GM11168 (cell line): ENCODE results near the gene LAMB3.

Experiments
- in situ Hi-C: fragments of 300-500 bp; cut with MboI; formaldehyde crosslinking; loops from one replicate; pipeline ENCODE4 v1.12.0; 2022; ENCODE audit warnings: low sequenced_read_pairs; ENCODE audit not compliant: unreplicated experiment

LAMB3 gene

DNA sequence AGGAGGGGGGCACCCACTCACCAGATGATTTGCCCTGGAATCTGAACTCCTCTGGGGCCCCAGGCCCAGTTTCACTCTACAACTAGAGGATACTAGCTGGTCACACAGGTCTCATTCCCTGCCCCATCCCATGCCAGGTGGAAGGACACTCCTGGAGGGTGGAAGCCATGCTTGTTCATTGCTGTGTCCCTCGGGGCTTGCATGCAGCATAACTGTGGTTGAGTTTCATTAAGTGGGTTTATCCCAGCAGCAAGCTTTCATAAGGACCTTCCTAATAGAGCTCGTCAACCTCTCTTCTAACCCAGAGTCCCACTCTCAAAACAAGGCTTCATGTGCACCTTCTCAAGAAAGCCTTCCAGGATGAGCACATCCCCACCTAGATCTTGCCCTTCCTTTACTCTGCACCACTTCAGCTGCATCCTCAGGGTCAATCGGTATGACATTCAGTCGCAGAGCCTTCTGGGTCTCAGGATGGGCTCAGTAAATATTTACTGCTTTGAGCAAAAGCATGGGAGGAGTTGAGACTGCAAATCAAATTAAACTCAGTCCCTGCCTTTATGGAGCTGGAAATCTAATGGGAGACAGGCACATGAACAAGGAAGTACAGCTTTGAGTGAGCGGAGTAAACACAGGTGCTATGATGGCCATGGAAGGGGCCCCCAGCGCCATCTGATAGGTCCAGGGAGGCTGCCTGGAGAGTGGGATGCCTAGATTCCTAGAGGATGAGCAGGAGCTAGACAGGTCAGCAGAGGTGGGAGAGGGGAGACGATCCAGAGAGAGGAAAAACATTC, 32.3 kb downstream of the LAMB3 start:
- in situ Hi-C loops, result no loop called here

DNA sequence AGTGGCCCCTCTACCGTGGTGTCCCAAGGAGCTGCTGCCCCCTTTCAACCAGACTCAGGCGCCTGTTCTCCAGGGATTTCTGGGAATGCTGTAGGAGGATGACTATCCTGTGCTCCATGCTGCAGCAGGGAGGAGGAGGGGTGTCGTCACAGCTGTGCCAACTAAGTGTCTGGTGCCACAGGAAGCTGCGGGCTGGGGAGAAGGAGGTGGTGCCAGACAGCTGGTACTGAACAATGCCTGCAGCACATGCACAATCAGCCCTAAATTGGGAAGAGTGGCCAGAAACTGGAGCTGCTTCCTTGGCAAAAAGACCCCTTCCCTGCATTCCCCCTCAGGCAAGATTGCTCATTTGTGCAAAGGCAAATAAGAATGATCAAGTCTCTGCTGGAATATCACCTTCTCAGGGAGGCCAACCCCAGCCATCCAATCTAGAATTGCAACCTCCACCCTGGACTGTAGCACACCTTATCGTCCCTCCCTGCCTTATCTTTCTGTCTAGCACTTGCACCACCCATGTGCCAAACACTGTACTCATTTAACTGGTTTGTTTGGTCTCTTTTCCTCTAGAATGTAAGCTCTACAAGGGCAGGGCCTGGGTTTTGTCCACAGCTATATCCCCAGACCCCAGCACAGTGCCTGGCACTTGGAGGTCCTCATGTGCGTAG, 33.3 kb downstream of the LAMB3 start:
- in situ Hi-C loops, result no loop called here

DNA sequence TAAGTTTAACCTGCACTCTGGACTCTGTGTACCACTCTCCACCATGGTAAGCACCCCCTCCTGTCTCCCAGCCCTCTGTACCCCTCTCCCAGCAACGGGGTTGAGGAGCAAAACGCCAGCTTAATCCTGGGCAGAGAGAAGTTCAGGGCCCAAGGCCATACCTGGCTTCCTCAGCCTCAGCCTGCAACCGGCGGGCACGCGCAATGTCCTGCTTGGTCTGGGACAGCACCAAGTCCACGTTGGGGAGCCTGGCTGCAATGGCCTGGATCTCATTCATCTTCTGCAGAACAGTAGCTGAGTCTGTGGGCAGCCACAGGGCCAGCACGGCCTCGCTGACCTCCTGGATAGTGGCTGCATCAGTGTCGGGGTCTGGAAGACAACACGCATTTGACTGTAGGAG, 33.9 kb downstream of the LAMB3 start:
- in situ Hi-C loops, result no loop called here

DNA sequence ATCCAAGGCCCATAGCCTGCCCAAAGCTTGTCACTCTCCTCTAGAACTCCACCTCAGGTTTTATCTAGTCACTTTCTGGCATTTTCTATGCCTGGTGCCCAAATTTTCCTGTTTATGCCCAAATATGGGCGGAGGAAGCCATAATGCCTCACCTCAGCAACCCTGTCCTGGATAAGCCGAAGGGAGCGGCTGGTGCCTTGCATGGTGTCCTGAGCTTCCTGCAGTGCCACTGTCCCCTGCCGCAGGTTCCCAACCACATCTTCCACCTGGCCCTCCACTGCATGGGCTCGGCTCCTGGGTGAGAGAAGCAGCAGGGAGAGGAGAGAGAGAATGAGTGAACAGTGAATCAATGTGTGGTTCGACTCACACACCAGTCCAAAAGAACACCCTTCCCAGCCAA, 34.5 kb downstream of the LAMB3 start:
- in situ Hi-C loops, result no loop called here

DNA sequence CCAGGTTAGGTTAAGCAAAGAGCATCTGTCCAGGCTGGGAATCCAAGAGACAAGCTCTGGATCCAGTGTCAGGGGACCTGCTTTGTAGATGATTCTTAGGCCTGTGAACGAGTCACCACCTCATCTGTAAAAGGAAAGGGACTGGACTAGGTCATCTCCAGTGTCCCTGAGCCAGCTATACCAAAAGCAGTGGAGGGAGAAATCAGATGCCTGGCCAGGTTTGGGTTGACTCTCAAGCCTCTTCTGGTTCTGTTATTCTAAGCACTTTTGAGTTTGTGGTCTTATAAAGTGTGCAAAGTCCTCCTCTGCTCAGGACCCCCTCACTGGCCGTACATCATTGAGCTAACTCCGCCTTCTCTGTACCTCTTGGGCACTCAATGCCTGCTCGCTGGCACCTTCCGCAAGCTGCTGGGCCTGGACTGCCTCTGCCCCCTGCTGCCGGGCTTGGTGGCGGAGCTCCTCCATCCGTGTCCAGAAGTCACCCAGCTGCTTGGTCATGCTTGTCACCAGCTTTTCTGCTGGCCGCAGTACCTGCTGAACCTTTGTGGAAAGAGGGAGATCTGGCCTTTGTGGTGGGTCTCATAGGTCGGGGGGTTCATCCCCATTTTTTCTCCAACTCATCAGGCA, 35.1 kb downstream of the LAMB3 start:
- in situ Hi-C loops, result no loop called here

DNA sequence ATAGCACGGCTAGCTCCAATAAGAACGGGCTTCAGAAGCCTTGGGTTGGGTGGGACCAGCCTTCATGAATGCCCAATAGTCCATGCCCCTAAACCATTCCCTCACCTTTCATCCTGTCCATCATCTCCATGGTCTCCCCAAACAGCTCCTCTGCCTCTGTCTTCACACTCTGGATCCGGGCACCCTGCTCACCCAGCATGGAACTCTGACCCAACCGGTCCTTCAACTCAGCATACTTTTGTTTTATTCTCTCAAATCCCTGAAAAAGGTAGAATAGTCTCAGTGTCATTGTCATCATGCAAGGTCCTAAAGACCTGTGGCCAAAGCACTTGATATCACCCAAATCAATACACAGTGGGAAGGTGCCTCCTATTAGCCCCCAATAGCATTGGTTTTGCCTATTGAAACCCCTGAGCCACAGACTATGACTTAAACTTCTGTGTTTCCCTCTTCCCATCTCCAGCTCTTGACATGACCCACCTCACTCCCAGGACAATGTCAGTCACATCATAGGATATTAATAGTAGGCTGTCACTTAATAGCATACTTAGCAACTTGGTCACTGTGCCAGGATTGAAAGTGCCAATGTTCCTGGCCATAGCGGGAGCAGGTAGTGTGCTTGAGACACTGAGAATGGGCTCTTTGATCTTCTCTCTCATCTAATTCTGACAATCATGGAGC, 35.7 kb downstream of the LAMB3 start:
- in situ Hi-C loops, result no loop called here

DNA sequence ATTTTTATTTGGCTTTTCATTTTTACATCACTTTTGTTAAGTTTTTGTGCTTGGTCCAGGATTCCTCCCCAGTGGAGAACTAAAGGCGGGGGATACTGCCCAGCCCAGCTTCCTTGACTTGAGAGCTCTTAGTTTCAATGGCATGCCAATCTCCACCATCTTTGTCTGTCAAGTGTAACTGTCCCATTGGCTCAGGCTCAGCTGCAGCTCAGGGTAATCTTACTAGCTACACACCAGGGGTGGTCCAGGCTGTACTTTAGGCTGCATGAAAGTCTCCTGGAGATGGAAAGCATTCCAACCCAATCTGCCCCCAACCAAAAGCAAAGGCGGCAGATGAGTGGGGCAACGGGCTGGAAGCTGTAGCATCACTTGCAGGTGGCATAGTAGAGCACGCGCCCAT, 37.3 kb downstream of the LAMB3 start:
- in situ Hi-C loops, result no loop called here

DNA sequence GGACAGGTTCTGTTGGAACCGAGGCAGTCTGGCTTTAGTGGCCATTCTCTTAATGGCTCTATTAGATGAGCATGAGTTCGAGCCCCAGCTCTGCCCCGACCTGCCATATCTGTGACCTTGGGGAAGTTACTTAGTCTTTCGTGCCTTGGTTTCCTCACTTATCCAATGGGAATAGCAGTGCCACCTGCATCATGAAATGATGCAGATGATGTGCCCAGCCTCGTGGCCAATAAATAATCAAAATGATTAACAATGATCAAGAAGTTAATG, 38.1 kb downstream of the LAMB3 start:
- in situ Hi-C loops, result no loop called here

DNA sequence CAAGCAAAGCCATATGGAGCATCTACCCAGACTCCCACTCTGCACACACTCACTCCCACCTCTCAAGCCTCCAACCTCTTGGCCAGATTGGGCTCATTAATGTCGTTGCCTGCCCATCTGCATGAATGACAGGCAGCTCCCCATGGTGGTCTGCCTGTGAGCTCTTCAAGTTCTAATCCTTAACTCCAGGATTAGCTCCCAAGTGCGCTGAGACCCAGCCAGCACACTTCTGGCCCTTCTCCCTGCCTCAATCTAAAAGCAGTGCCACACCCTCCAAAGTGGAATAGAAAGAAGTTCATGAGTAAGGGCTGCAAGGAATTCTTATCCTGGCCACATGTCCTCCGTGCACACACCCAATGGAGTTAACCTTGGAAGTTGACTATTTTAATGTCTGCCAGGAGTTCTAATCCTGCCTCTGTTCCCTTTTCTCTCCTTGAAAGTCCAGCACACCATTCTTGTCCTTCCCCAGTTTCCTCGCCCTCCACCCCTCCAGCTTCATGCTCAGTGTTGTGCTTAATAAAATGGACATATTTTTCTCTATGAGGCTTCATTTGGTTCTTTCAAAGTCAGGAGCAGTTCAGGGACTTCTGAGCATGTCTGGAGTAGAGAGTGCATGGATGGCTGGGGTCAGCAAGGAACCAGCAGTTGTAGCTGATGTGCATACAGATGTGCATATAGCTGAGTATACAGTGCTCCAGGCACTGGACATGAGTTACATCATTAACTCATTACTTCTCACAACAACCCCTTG, 38.6 kb downstream of the LAMB3 start:
- in situ Hi-C loops, result no loop called here

DNA sequence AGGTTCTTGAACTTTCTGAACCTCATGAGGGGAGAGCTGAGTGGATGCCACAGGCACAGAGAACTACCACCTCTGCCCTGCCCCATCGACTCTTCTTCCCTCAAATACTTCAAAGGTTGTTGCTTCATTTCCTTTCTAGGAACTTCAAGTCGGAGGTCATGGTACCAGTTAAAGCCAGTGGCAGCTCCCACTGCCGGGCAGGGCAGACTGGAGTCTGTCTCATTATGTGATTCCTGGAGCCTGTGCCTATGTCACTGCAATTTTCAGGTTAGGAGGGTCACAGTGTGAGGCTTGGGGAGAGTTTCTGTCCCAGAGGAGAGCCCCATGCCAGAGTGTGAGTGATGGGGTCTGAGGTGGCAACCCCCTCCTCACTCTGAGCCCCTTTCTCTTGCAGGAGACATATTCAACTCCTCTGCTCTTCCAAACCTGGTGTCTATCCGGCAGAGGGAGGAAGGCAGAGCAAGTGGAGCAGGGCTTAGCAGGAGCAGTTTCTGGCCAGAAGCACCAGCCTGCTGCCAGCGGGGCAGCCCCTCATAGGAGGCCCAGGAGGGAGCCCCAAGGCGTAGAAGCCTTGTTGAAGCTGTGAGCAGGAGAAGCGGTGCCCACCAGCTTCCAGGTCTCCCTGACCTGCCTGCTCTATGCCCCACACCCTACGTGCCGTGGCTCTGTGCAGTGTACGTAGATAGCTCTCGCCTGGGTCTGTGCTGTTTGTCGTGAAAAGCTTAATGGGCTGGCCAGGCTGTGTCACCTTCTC, 39.4 kb downstream of the LAMB3 start:
- in situ Hi-C loops, result no loop called here

DNA sequence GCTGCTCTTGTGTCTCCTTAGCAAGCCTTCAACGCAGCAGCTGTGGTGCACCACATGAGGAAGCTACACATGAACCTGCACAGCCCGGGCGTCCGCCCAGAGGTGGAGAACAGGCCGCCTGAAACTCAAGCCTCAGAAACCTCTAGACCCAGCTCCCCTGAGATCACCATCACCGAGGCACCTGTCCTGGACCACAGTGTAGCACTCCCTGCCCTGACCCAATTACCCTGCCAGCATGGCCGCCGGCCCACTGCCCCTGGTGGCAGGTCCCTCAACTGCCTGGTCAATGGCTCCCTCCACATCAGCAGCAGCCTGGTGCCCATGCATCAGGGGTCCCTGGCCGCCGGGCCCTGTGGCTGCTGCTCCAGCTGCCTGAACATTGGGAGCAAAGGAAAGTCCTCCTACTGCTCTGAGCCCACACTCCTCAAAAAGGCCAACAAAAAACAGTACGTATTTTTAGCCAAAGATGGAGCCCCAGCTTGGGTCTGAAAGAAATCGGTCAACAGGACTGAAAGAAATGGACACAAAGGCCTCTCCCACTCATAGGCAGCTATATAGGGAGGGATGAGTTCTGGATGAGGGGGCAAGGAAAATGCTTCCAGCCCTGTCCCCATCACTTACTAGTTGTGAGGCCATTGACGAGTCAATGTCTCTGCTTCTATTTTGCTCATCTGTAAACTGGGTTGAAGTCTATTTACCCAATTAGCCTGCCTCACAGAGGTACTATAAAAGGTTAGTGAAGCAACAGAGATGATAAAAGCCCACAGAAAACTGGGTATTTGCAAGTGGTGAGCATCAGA, 40.3 kb downstream of the LAMB3 start:
- in situ Hi-C loops, result no loop called here

DNA sequence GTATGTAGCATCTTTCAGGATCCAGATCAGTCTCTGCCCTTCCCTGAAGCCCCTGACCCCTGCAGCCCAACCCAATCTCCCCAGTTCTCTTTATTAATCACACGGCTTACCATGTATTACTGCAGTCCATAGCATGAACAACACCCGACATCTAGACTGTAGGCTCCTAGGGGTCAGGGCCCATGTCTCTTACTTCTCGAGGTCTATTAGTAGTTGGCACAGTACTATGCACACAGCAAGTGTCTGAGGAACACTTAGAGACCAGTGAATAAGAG, 41.7 kb downstream of the LAMB3 start:
- in situ Hi-C loops, result no loop called here

DNA sequence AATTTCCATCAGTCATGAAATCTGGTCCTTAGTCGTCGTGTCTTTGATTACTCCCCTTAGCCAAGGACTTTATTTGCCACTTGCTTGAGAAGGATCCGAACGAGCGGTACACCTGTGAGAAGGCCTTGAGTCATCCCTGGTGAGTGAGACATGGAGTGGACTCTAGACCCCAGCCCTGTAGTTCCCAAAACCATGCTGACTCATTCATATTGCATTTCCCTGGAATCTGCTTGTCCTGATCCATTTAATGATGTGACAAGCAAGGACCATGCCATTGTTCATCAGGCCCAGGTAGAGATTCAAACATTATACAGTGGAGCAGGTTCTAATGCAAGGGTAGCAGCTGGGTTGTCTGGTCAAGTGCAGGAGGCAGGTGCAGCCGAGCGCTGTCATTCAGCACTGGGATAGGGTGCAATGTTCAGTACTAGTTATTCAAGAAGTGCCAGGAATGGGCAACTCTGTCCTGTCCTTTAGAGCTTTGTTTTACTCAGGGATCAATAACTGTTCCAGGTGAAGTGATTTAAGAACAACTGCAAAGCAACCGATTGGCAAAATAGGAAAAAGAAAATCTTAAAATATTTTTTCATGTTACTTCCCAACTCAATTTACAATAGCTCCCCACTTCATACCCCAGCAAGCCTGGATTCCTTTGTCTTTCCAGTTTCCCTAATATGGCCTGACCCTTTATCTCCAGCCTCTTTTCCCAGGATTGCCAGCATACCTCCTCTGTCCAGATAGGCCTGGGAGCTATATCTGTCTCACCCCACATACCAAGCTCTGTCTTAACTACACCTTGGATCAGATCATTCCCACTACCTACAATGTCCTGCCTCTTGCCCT, 42.2 kb downstream of the LAMB3 start:
- in situ Hi-C loops, result no loop called here

DNA sequence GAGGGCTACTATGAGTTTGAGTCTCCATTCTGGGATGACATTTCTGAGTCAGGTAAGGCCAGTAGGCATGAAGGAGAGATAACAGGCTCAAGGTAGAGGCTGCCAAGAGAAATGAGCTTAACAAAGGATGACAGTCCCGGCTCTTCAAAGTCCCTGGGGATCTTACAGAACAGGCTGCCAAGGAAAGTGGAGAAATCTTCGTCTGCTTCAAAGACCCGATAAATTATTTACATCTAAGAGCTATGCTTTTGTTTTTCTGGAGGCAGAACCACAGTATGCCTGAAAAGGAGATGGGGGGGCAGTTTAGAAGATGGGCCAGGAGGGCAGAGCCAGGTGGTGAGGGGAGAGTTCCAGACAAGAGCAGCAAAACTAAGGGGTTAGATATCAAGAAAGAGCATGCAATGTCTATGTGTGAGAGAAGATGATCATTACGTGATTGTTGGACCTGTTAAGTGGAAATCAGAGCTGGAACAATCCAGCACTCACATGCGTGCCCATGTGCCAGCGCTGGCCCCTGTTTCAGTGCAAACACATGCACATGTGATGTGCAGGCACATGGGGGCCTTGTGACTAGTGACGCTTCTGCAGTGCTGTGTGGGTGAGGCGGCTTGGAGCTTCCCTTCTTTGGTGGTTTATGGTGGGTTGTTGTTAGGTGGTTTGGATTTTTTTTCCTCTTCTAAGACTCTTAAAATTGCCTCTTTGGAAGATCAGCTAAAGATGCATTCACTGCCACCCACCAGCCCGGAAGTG, 43.0 kb downstream of the LAMB3 start:
- in situ Hi-C loops, result no loop called here

DNA sequence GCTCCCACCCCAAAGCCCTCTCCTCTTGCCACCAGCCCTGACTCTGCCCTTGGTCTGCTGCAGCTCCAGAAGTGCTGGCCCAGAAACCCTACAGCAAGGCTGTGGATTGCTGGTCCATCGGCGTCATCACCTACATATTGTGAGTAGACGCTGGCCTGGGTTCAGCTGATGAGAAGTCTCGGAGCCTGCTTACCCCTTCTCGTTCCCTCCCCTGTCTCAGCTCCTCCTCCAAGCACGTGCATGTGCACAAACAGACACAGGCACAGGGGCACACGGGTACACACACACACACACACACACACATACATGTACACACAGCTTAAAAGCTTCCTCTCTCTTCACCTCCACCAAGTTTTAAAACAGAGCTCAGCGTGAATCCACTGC, 44.4 kb downstream of the LAMB3 start:
- in situ Hi-C loops, result no loop called here

DNA sequence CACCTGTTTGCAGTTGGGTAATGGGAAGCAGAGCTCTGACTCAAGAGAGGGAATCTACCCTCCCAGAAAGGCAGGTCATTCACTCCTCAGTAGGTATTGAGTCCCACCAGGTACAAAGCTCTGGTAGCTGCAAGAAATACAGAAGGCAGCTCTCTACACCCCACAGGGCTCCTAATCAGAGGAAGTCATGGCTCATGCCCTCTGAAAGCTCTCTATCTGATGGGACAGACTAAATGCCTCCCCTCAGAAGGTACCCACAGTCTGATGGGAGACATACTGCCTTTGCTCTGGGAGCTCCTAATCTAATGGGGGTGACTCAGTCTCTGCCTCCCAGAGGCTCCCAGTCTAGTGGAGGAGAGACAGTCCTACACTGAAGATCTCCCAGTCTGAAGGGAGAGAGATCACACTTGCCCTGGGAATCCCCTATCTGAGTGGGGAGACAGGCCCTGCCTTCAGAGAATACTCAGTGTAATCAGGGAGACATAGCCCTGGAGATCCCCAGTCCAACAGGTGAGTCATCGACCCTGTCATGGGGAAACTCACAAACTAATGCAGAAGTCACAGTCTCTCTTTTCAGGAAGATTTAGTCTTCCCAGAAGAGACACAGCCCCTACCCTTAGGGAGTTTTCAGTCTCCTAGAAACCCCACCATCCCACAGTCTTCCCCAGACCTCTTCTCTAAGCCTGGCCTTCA, 45.0 kb downstream of the LAMB3 start:
- in situ Hi-C loops, result no loop called here

DNA sequence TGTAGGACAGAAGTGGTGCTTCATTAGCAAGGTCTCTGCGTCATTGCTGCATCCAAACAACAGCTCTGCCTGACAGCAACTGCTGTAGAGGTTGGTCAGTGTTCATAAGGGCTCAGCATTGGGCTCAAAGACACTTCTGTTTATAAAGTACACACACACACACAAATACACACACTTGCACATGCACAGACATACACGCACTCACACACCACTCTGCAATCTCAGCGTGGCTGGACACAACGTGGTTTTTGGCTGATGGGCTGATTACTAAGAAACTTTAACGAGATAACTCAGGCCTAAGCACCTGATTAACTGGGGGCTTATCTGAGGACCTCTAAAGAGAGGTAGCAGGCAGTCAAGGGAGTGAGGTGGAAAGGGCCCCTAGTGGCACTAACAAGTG, 48.3 kb downstream of the LAMB3 start:
- in situ Hi-C loops, result no loop called here
